ENCODE data around the gene NRCAM. TPM values are rescaled to one million over a fixed set of nuclear protein-coding genes. Genes with fewer than 3 reads are reported as not detected.
A peak's percentile ranks its signal among the peaks of the same experiment; 100 is the strongest.

NRCAM gene
- polyA plus RNA-seq, 2 of the 4 experiments (the other 2 are of a cell fraction) = 129 to 210 TPM

DNA sequence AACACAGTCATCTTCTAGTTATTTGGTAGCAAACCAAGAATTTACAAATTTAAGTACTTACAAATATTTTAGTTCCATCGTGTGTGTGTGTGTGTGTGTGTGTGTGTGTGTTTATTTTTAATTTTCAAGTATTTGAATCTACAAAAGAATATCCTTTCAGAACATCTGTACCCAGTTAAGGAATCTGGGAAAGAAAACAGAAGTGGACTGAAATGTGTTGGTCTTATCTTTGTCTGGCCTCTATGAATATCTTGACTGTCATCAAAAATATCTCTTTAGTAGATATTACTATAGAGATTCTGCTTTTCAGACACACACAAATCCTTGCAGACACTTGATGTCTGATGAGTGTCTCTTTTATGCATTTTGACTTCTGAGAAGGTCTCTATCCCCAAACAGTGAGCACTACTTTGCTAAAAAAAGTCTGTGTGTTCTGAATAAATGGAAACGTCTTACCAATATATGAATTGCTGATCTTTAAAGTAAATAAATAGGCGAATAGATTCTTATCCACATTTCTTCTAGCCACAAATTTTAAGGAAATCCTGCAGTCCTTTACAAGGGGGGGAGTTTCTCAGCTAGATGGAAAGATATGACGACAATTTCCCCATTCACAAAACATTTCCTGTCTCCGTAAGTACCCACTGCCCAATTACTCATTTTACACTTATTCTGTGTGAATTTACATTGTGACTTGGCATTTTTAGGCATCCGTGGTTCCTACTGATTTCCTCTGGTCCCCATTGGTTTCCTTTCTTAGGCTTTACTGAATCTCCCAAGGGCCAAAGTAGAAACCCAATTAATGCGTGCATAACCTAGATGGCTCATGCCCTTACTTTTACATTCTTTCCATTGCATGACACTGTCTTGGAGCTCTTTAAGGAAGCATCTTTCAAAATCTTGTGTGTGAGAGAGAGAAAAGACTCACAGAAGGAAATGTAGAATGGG, 36.0 kb downstream of the NRCAM start (continued):
- TF ChIP-seq CTCF (IDR thresholded peaks at IDR 0.05) (no peak), HES2 (IDR thresholded peaks at IDR 0.05) (no peak), HOXB13 (CRISPR knock-in tag; IDR thresholded peaks at IDR 0.05; ENCODE audit: low read depth) (peak; percentile 57; the same call in 1 of the 2 replicates), MAX (IDR thresholded peaks at IDR 0.05) (no peak), BHLHE40 (IDR thresholded peaks at IDR 0.05; ENCODE audit: low read depth, low read length) (no peak), ELK1 (IDR thresholded peaks at IDR 0.05; ENCODE audit: low read depth, low read length) (no peak), RAD21 (conservative IDR thresholded peaks at IDR 0.05 in 1 of 2, IDR thresholded peaks at IDR 0.05 in 1 of 2) (0 out of 5 replicates have a peak, but pooled peaks of 1 of the 2 experiments have one; percentile 13), RCOR1 (IDR thresholded peaks at IDR 0.05; ENCODE audit: low read depth, low read length) (no peak), ZNF302 (CRISPR knock-in tag; IDR thresholded peaks at IDR 0.05) (no peak), NPAS2 (CRISPR knock-in tag; IDR thresholded peaks at IDR 0.05; ENCODE audit: borderline replicate concordance) (no peak), EP300 (IDR thresholded peaks at IDR 0.05) (peak in 1 of 2 experiments; percentile 47; a peak in 1 of 5 replicates), CEBPB (IDR thresholded peaks at IDR 0.05) (no peak), PBX3 (IDR thresholded peaks at IDR 0.05) (no peak), GATA3 (IDR thresholded peaks at IDR 0.05; ENCODE audit: borderline replicate concordance) (peak; percentile 90), JUNB (IDR thresholded peaks at IDR 0.05) (no peak), ZC3H11A (IDR thresholded peaks at IDR 0.05) (no peak), RFX5 (IDR thresholded peaks at IDR 0.05) (no peak), EHF (CRISPR knock-in tag; IDR thresholded peaks at IDR 0.05) (peak; percentile 69; the same call in 1 of the 2 replicates), SREBF2 (IDR thresholded peaks at IDR 0.05) (no peak), TP53 (CRISPR knock-in tag; IDR thresholded peaks at IDR 0.05) (no peak), KDM1A (IDR thresholded peaks at IDR 0.05; ENCODE audit: low read depth) (no peak), RARB (CRISPR knock-in tag; IDR thresholded peaks at IDR 0.05) (no peak), SMC3 (IDR thresholded peaks at IDR 0.05) (no peak), RNF2 (IDR thresholded peaks at IDR 0.05; ENCODE audit: borderline replicate concordance, low read depth) (no peak)
- TF ChIP-seq, protein P1, sequence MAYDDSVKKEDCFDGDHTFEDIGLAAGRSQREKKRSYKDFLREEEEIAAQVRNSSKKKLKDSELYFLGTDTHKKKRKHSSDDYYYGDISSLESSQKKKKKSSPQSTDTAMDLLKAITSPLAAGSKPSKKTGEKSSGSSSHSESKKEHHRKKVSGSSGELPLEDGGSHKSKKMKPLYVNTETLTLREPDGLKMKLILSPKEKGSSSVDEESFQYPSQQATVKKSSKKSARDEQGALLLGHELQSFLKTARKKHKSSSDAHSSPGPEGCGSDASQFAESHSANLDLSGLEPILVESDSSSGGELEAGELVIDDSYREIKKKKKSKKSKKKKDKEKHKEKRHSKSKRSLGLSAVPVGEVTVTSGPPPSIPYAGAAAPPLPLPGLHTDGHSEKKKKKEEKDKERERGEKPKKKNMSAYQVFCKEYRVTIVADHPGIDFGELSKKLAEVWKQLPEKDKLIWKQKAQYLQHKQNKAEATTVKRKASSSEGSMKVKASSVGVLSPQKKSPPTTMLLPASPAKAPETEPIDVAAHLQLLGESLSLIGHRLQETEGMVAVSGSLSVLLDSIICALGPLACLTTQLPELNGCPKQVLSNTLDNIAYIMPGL (CRISPR knock-in tag; IDR thresholded peaks at IDR 0.05; ENCODE audit: borderline replicate concordance) = no peak
